Rectal smooth muscle tissue (tissue), 1 donor: ENCODE data around the gene CCSAP.
"Not testable (repeated sequence)": the region's sequence is repeated elsewhere in the genome, so short reads cannot be mapped to it uniquely, and the experiment has no call there.

Experiments
- H3K27ac ChIP-seq: one replicate; pipeline ENCODE4 v1.7.0; 2013; ENCODE audit warnings: low read depth, low read length, inconsistent platforms
- H3K27me3 ChIP-seq: one replicate; pipeline ENCODE4 v1.7.0; 2013; ENCODE audit warnings: low read length; ENCODE audit not compliant: control insufficient read depth, insufficient read depth
- H3K36me3 ChIP-seq: one replicate; pipeline ENCODE4 v1.7.0; 2013; ENCODE audit warnings: low read length; ENCODE audit not compliant: control insufficient read depth, insufficient read depth
- H3K4me1 ChIP-seq: one replicate; pipeline ENCODE4 v1.7.0; 2013; ENCODE audit warnings: low read length; ENCODE audit not compliant: control insufficient read depth, insufficient read depth
- H3K4me3 ChIP-seq: one replicate; pipeline ENCODE4 v1.7.0; 2013; ENCODE audit warnings: low read length
- H3K9ac ChIP-seq: one replicate; pipeline ENCODE4 v1.7.0; 2013; ENCODE audit warnings: low read length

CCSAP gene

GRCh38 chr1:229378035-229378434, 35.2 kb upstream of the CCSAP start:
- H3K27ac ChIP-seq, H3K9ac ChIP-seq, H3K4me1 ChIP-seq, H3K36me3 ChIP-seq, H3K4me3 ChIP-seq, H3K27me3 ChIP-seq: not testable (repeated sequence)

DNA sequence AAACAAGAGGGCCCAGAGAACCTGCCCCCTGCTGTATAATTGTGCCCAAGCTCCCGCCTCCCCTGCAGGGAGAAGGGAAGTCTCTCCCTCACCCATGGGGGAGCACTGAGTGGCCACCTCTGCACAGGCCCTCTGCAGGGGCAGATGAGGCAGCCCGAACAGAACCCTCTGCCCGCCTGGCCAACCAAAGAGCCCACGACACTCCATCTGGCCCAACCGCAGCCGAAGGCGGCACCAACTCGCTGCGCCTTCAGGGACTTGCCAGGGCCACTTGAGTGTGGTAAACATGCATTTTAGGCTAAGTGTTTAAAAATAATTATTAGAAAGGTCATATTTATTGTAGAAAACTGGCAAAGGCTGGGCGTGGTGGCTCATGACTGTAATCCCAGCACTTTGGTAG, 34.6 kb upstream of the CCSAP start:
- Histone ChIP-seq H3K4me3 (no peak overlapping the region), H3K27ac (no peak overlapping the region), H3K36me3 (no peaks in the 10 kb centered on the region), H3K9ac (no peak overlapping the region), H3K27me3 (no peaks in the 10 kb centered on the region), H3K4me1 (no peaks in the 10 kb centered on the region)

DNA sequence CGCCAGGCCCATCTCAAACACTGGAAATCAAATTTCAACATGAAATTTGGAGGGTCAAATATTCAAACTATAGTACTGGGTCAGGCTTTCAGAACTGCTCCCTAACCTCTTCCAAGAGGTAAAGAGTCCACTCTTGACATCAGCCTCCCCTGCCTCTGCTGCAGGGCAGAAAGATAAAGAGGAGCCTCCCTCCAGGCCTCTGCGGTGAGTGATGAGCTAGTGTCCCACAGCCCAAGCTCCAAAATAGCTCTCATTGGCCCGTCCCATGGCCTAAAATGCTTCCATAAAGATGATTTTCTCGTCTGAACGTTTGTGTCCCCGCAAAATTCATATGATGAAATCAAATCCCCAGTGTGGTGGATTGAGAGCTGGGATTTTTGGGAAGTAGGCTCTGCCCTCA, 33.7 kb upstream of the CCSAP start:
- no peak overlapping the region for H3K4me3 ChIP-seq
- H3K4me1 ChIP-seq: no peaks in the 10 kb centered on the region
- H3K27ac ChIP-seq: no peak overlapping the region
- H3K36me3 ChIP-seq: no peaks in the 10 kb centered on the region
- no peaks in the 10 kb centered on the region for H3K27me3 ChIP-seq
- no peak overlapping the region for H3K9ac ChIP-seq

DNA sequence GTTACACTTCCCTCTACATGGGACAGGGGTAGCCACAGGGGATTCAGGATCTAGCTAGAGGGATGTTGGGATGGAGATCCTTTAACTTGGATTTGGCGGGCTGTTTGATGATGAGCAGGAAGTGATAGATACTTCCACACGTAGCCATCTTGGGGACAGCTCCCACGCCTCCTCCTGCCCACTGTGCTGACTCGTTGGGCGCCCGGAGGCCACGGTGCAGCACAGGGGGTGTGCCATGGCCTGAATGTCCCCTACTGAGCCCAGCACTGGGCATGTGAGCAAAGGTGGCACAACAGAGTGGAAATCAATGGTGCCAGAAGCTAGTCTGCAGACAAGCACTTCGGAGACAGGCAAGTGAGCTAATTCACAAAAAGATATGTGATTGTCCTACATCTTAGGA, 31.6 kb upstream of the CCSAP start:
- H3K27me3 ChIP-seq: no peaks in the 10 kb centered on the region
- no peak overlapping the region for H3K9ac ChIP-seq
- H3K36me3 ChIP-seq: no peaks in the 10 kb centered on the region
- H3K4me1 ChIP-seq: no peaks in the 10 kb centered on the region
- H3K27ac ChIP-seq: no peak overlapping the region
- no peak overlapping the region for H3K4me3 ChIP-seq

DNA sequence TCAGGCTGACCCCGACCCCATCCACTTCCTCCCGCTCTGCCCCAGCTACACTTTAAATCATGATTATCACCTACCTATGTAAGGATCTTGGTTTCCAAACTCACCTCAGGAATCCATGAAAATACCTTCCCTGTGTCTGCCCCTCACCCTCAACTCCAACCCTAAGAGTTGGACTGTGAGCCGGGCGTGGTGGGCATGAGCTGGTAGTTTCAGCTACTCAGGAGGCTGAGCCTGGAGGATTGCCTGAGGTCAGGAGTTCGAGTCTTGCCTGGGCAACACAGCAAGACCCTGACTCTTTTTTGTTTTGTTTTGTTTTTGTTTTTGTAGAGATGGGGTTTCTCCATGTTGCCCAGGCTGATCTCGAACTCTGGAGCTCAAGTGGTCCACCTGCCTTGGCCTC, 30.5 kb upstream of the CCSAP start:
- Histone ChIP-seq H3K4me1 (no peaks in the 10 kb centered on the region), H3K9ac (no peak overlapping the region), H3K27me3 (no peaks in the 10 kb centered on the region)

DNA sequence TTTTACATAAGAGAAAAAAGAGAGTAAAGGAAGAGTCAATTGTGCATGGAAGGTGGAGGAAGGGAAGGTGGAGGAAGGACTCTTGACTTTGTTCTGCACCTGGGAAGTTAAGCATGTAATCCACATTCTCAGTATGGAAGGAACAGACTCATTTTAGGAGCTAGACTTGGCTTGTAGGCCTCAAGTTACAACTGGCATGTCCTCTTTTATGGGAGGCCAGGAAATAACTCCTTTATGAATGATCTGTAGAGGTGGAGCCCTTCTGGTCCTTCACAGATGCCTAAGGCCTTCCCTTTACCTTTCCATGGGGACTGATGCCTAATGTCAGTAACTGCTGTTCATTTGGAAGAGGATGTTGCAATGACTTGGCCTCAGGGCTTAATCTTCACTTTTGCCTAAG, 29.4 kb upstream of the CCSAP start:
- H3K9ac ChIP-seq: no peak overlapping the region
- no peaks in the 10 kb centered on the region for H3K27me3 ChIP-seq
- H3K4me1 ChIP-seq: no peaks in the 10 kb centered on the region
- no peak overlapping the region for H3K27ac ChIP-seq
- no peaks in the 10 kb centered on the region for H3K36me3 ChIP-seq
- no peak overlapping the region for H3K4me3 ChIP-seq

More for the DNA sequence above, 30.5 kb upstream of the CCSAP start:
- Histone ChIP-seq H3K4me3 (no peak overlapping the region), H3K27ac (no peak overlapping the region), H3K36me3 (no peaks in the 10 kb centered on the region)

DNA sequence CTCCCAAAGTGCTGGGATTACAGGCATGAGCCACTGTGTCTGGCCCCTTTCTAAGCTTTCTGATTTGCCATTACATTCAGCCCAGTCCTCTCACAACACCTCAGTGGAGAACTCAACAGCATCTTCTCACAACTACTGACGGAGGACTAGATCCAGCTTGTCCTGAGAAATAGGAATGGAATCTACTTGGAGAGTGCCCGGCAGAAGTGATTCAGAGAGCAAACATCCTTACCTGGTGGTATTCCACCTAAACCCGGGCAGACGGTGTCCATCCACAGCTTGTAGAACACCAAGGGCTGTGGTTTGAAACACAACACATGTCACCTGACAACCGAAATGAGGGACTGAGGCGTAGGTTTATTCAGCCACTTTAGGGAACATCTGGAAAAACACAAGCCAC, 28.8 kb upstream of the CCSAP start:
- Histone ChIP-seq H3K27ac (no peak overlapping the region), H3K4me3 (no peak overlapping the region), H3K36me3 (no peaks in the 10 kb centered on the region), H3K27me3 (no peaks in the 10 kb centered on the region), H3K9ac (no peak overlapping the region), H3K4me1 (no peaks in the 10 kb centered on the region)

- Histone ChIP-seq H3K4me3 (no peak overlapping the region), H3K27me3 (no peaks in the 10 kb centered on the region), H3K27ac (no peak overlapping the region), H3K9ac (no peak overlapping the region), H3K36me3 (no peaks in the 10 kb centered on the region), H3K4me1 (no peaks in the 10 kb centered on the region)
Measured at GRCh38 chr1:229370601-229371021, 27.8 kb upstream of the CCSAP start.

DNA sequence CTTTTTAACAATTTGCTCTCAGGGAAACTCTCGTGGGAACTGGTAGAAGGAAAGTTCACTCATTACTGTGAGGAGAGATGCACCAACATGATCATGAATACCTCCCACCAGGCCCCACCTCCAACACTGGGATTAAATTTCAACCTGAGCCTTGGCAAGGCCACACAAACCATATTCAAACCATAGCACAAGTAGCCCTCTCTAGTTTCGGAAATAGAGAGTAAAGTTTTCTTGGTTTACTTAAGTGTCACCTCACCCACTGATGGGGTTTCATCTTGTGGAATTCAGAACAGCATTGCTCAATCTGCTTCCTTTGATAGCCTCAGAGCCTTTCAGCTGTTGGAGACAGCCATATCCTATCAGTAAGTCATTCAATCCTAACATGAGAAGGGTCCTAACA, 25.5 kb upstream of the CCSAP start:
- no peaks in the 10 kb centered on the region for H3K36me3 ChIP-seq
- H3K27me3 ChIP-seq: no peaks in the 10 kb centered on the region
- no peak overlapping the region for H3K9ac ChIP-seq
- no peak overlapping the region for H3K27ac ChIP-seq
- H3K4me1 ChIP-seq: no peaks in the 10 kb centered on the region
- H3K4me3 ChIP-seq: no peak overlapping the region

- H3K27me3 ChIP-seq: no peaks in the 10 kb centered on the region
- H3K27ac ChIP-seq: no peak overlapping the region
- H3K4me1 ChIP-seq: no peaks in the 10 kb centered on the region
- H3K9ac ChIP-seq: no peak overlapping the region
- H3K4me3 ChIP-seq: no peak overlapping the region
- H3K36me3 ChIP-seq: no peaks in the 10 kb centered on the region
Measured at GRCh38 chr1:229365569-229365968, 22.7 kb upstream of the CCSAP start.

- Histone ChIP-seq H3K4me1 (no peaks in the 10 kb centered on the region), H3K27ac (no peak overlapping the region), H3K4me3 (no peak overlapping the region), H3K36me3 (no peaks in the 10 kb centered on the region), H3K9ac (no peak overlapping the region), H3K27me3 (no peaks in the 10 kb centered on the region)
Measured at GRCh38 chr1:229364207-229365065, 21.6 kb upstream of the CCSAP start.

DNA sequence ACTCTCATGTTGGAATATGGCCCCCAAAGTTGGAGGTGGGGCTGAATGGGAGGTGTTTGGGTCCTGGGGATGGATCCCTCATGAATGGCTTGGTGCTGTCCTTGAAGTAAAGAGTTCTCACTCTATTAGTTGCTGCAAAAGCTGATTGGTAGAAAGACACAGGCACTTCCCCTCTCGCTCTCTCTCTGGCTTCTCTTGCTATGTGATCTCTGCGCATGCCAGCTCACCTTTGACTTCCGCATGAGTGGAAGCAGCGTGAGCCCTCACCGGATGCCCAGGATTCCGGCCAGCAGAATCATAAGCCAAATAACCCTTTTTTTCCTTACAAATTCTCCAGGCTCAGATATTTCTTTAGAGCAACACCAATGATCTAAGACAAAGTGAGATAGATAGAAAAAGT, 20.9 kb upstream of the CCSAP start:
- H3K4me3 ChIP-seq: no peak overlapping the region
- no peaks in the 10 kb centered on the region for H3K27me3 ChIP-seq
- H3K36me3 ChIP-seq: no peaks in the 10 kb centered on the region
- no peak overlapping the region for H3K27ac ChIP-seq
- no peaks in the 10 kb centered on the region for H3K4me1 ChIP-seq
- no peak overlapping the region for H3K9ac ChIP-seq

DNA sequence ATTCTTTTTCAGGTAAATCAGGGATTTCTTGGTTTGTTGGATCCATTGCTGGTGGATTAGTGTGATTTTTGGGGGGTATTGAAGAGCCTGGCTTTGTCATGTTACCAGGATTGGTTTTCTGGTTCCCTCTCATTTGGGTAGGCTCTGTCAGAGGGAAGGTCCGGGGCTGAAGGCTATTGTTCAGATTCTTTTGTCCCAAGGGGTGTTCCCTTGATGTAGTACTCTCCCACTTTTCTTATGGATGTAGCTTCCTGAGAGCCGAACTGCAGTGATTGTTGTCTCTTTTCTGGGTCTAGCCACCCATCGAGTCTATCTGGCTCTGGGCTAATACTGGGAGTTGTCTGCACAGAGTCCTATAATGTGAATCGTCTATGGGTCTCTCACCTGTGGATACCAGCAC, 17.6 kb upstream of the CCSAP start:
- Histone ChIP-seq H3K4me3 (no peak overlapping the region), H3K27me3 (no peaks in the 10 kb centered on the region)

More for the DNA sequence above, 17.6 kb upstream of the CCSAP start:
- Histone ChIP-seq H3K4me1 (no peaks in the 10 kb centered on the region), H3K27ac (no peak overlapping the region), H3K36me3 (no peaks in the 10 kb centered on the region), H3K9ac (no peak overlapping the region)
